Body of pancreas (tissue), 4 donors: Measurements from ENCODE around the gene ARHGAP9. TPM values are rescaled to one million over a fixed set of nuclear protein-coding genes. Genes with fewer than 3 reads are reported as not detected.
"Not testable (repeated sequence)": the region's sequence is repeated elsewhere in the genome, so short reads cannot be mapped to it uniquely, and the experiment has no call there.

Experiments used
- ATAC-seq: fragments of 150-250 bp; one replicate; pipeline ENCODE4 v1.9.1; 2016
- DNase-seq, 4 donors: peaks; one replicate each; pipeline ENCODE4 v3.0.0-alpha.2; 2019
- H3K27ac ChIP-seq, 4 donors: fragments of 200-600 bp; sonication (generic); 1 replicate in 3 of 4; 2 replicates in 1 of 4; pipeline versions ENCODE4 v1.5.1 to v1.6.1; 2016 to 2019; ENCODE audit warnings: mild to moderate bottlenecking in 1 of 4, mixed read lengths in 1 of 4, moderate library complexity in 1 of 4
- H3K27me3 ChIP-seq, 2 donors: fragments of 200-600 bp; sonication (generic); one replicate each; pipeline ENCODE4 v1.6.0; 2016; ENCODE audit warnings: mild to moderate bottlenecking in 1 of 2
- H3K36me3 ChIP-seq, 2 donors: fragments of 200-600 bp; sonication (generic); replicated peaks in 1 of 2; 2 replicates each; pipeline ENCODE4 v1.5.1; 2016; ENCODE audit warnings: low read depth in 2 of 2; ENCODE audit not compliant: insufficient read depth in 1 of 2
- H3K4me1 ChIP-seq: fragments of 200-600 bp; sonication (generic); one replicate; pipeline ENCODE4 v1.6.0; 2016
- H3K4me3 ChIP-seq, 2 donors: fragments of 200-600 bp; sonication (generic); 1 replicate in 1 of 2; 2 replicates in 1 of 2; pipeline ENCODE4 v1.5.1; 2016 to 2019
- H3K9me3 ChIP-seq, 3 donors: fragments of 200-600 bp; sonication (generic); 1 replicate in 2 of 3; 2 replicates in 1 of 3; pipeline ENCODE4 v1.5.1; 2016
- POLR2A ChIP-seq, 3 donors: fragments of 450-650 bp; IDR thresholded peaks; one replicate each; pipeline ENCODE4 v1.6.1; 2016; ENCODE audit warnings: antibody characterized with exemption in 3 of 3, mild to moderate bottlenecking in 2 of 3
- WGBS, 2 donors: methylation state at CpG; one replicate each; pipeline ENCODE4 v1.1.5; 2017; 5-methylcytosine and 5-hydroxymethylcytosine counted together
- intact Hi-C: fragments of 100-400 bp; cut with DNase I; formaldehyde crosslinking; loops from one replicate; pipeline ENCODE4 v1.15.1; 2023
- total RNA-seq, 2 donors: library from RNA; depleted of rRNA; stranded (reverse); fragments of >200 nt; gene quantifications; one replicate each; pipeline ENCODE4 v1.1.0, GENCODE V29; 2016
- TF ChIP-seq, protein P1 (sequence below), 7 experiments: fragments of 450-650 bp in 4 of 7; fragments of 200-600 bp in 3 of 7; sonication (generic) in 3 of 7; IDR thresholded peaks; one replicate each; pipeline ENCODE4 v1.5.1; 2016 to 2019; ENCODE audit warnings: antibody characterized with exemption in 7 of 7

The ARHGAP9 gene
- total RNA-seq, 2 donors from 2014 or later = 18.9 TPM; not detected in 1

DNA sequence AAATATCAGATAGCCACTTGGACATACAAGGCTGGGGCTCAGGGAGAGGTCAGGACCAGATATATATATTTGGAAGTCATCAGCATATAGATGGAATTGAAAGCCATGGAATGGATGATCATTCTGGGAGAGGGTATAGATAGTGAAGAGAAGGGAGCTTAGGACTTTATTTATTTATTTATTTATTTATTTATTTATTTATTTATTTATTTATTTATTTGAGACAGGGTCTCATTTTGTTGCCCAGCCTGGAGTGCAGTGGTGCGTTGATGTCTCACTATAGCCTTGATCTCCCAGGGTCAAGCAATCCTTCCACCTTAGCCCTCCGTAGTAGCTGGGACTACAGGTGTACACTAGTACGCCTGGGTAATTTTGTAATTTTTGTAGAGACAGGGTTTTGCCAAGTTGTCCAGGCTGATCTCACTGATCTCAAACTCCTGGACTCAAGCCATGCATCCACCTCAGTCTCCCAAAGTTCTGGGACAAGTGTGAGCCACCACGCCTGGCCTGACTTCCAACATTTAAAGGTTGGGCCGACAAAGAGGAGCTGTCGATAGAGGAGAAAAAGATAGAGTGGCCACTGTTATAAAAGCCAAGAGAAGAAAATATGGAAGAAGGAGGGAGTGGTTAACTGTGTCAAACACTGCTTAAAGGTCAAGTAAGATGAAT, 33.2 kb downstream of the ARHGAP9 start:
- Histone ChIP-seq H3K36me3 (no peaks in the 10 kb centered on the region), H3K4me1 (peaks cover 5% of the 10 kb centered on the region), H3K9me3 (no peaks in the 10 kb centered on the region), H3K4me3 (no peak overlapping the region), H3K27me3 (no peaks in the 10 kb centered on the region), H3K27ac (no peak overlapping the region)
- DNase-seq = no peak
- TF ChIP-seq, protein P1, sequence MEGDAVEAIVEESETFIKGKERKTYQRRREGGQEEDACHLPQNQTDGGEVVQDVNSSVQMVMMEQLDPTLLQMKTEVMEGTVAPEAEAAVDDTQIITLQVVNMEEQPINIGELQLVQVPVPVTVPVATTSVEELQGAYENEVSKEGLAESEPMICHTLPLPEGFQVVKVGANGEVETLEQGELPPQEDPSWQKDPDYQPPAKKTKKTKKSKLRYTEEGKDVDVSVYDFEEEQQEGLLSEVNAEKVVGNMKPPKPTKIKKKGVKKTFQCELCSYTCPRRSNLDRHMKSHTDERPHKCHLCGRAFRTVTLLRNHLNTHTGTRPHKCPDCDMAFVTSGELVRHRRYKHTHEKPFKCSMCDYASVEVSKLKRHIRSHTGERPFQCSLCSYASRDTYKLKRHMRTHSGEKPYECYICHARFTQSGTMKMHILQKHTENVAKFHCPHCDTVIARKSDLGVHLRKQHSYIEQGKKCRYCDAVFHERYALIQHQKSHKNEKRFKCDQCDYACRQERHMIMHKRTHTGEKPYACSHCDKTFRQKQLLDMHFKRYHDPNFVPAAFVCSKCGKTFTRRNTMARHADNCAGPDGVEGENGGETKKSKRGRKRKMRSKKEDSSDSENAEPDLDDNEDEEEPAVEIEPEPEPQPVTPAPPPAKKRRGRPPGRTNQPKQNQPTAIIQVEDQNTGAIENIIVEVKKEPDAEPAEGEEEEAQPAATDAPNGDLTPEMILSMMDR (IDR thresholded peaks at IDR 0.05) = no peak
- no peak for TF ChIP-seq POLR2A (IDR thresholded peaks at IDR 0.05)
- 91 to 94% methylated on average over 6 of the region's 6 CpGs for WGBS, 2 donors
- no peak for ATAC-seq
- intact Hi-C loops = no loop called here

DNA sequence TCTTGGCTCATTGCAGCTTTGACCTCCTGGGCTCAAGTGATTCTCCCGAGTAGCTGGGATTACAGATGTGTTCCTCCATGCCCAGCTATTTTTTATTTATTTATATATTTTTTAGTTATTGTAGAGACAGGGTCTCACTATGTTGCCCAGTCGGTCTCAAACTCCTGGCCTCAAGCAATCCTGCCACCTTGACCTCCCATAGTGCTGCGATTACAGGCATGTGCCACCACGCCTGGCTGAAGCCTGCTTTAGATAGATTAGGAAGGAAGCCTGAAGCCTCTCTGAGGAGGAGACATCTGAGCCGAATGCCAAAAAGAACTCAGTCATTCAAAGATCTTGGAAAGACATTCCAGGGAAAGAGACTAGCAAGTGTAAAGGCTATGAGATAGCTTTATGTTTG, 34.9 kb downstream of the ARHGAP9 start:
- no peak for DNase-seq
- 68 to 87% methylated on average over 5 of the region's 5 CpGs for WGBS, 2 donors
- no peak for ATAC-seq

DNA sequence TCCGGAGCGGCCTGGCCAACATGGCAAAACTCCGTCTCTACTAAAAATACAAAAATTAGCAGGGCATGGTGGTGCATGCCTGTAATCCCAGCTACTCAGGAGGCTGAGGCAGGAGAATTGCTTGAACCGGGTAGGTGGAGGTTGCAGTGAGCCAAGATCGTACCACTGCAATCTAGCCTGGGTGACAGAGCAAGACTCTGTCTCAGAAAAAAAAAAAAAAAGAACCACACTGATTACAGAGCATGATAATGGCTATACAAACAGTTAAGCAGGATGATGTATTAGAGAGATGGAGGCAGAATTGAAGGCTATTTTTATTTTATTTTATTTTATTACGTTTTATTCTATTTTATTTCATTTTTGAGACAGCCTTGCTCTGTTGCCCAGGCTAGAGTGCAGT, 35.3 kb downstream of the ARHGAP9 start:
- ATAC-seq, H3K27ac ChIP-seq, H3K4me1 ChIP-seq, intact Hi-C loops, H3K36me3 ChIP-seq, DNase-seq, H3K4me3 ChIP-seq, H3K27me3 ChIP-seq, H3K9me3 ChIP-seq: not testable (repeated sequence)
- 72 to 73% methylated on average over 6 of the region's 6 CpGs for WGBS, 2 donors

More for the DNA sequence above, 34.9 kb downstream of the ARHGAP9 start:
- no peaks in the 10 kb centered on the region for H3K4me1 ChIP-seq
- no peaks in the 10 kb centered on the region for H3K9me3 ChIP-seq
- H3K36me3 ChIP-seq = no peaks in the 10 kb centered on the region
- H3K27ac ChIP-seq = no peak overlapping the region
- TF ChIP-seq, protein P1 (IDR thresholded peaks at IDR 0.05) = no peak
- TF ChIP-seq POLR2A (IDR thresholded peaks at IDR 0.05) = no peak
- intact Hi-C loops = no loop called here
- H3K4me3 ChIP-seq = no peak overlapping the region
- H3K27me3 ChIP-seq = no peaks in the 10 kb centered on the region

DNA sequence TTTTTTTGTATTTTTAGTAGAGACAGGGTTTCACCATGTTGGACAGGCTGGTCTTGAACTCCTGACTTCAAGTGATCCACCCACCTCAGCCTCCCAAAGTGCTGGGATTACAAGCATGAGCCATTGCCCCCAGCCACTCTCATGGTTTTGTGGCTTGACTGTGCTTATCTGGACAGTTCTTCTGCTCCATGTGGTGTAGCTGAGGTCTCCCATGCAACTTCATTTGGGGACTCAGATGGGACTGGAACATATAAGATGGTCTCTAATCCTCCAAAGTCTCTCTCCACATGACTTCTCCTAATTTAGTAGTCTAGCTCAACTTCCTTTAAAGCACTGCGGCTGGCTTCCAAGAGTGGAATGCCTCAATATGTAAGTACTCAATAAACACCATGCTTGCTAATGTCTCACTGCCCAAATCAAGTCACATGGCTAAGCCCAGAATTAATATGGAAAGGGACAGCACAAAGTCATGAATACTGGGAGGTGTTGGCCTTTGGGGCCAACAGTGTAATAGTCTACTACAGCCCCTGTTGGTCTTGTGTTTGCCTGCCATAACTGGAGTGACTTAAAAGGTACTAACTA, 37.7 kb downstream of the ARHGAP9 start:
- DNase-seq = no peak
- WGBS, 2 donors = 53 to 95% methylated on average over 1 of the region's 1 CpG

DNA sequence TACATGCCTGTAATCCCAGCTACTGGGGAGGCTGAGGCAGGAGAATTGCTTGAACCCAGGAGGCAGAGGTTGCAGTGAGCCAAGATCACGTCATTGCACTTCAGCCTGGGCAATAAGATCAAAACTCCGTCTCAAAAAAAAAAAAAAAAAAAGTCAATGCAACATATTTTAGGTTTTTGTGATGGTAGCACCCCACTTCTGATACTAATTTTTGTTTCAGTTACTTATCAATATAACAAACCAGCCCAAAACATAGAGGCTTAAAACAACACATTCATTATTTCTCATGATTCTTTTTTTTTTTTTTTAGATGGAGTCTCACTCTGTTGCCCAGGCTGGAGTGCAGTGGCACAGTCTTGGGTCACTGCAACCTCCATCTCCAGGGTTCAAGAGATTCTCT, 38.3 kb downstream of the ARHGAP9 start:
- H3K4me1 ChIP-seq, H3K27me3 ChIP-seq, H3K4me3 ChIP-seq, intact Hi-C loops, ATAC-seq, H3K36me3 ChIP-seq, H3K27ac ChIP-seq, DNase-seq, H3K9me3 ChIP-seq: not testable (repeated sequence)
- WGBS, 2 donors = 71 to 86% methylated on average over 2 of the region's 2 CpGs

More for the DNA sequence above, 37.7 kb downstream of the ARHGAP9 start:
- TF ChIP-seq, protein P1 (IDR thresholded peaks at IDR 0.05) = no peak
- no peak for TF ChIP-seq POLR2A (IDR thresholded peaks at IDR 0.05)
- no peaks in the 10 kb centered on the region for H3K36me3 ChIP-seq
- H3K9me3 ChIP-seq = no peaks in the 10 kb centered on the region
- H3K27me3 ChIP-seq = no peaks in the 10 kb centered on the region
- H3K4me1 ChIP-seq = no peaks in the 10 kb centered on the region
- H3K27ac ChIP-seq = no peak overlapping the region
- no peak for ATAC-seq
- intact Hi-C loops = no loop called here
- no peak overlapping the region for H3K4me3 ChIP-seq
